ENCODE results near the gene EFNA1.

- TF ChIP-seq KDM1A (IDR thresholded peaks at IDR 0.05; ENCODE audit: borderline replicate concordance, low read length) (no peak), CTCF (IDR thresholded peaks at IDR 0.05; ENCODE audit: control extremely low read depth in 1 of 3, insufficient read depth in 1 of 3, low read depth in 1 of 3, low read length in 3 of 3) (no peak; a peak in 1 of 4 replicates)
Observed at GRCh38 chr1:155107309-155108264, 20.1 kb upstream of the EFNA1 start.

Data from H1 (cell line).